T-helper 1 cell treated with Interleukin-12 subunit alpha and Interleukin-12 subunit beta and Interleukin-4 antibody, amounts not matched to agents 30 μg/mL and 1 μg/mL, for 36 hours (primary cell): ENCODE results near the gene SIRT7.

Experiments
- H3K27ac Mint-ChIP-seq: one replicate; pipeline ENCODE4 v1.8.0; 2021; ENCODE audit warnings: mild to moderate bottlenecking, mixed read lengths
- H3K27me3 Mint-ChIP-seq: one replicate; pipeline ENCODE4 v1.8.0; 2021; ENCODE audit warnings: low read depth, mixed read lengths
- H3K36me3 Mint-ChIP-seq: one replicate; pipeline ENCODE4 v1.8.0; 2021; ENCODE audit warnings: low read depth, mixed read lengths
- H3K4me1 Mint-ChIP-seq: one replicate; pipeline ENCODE4 v1.8.0; 2021; ENCODE audit warnings: low read depth, mixed read lengths
- H3K4me3 Mint-ChIP-seq: one replicate; pipeline ENCODE4 v1.8.0; 2021; ENCODE audit warnings: mild to moderate bottlenecking, moderate library complexity, mixed read lengths
- H3K9me3 Mint-ChIP-seq: one replicate; pipeline ENCODE4 v1.8.0; 2021; ENCODE audit warnings: mixed read lengths

Gene SIRT7

DNA sequence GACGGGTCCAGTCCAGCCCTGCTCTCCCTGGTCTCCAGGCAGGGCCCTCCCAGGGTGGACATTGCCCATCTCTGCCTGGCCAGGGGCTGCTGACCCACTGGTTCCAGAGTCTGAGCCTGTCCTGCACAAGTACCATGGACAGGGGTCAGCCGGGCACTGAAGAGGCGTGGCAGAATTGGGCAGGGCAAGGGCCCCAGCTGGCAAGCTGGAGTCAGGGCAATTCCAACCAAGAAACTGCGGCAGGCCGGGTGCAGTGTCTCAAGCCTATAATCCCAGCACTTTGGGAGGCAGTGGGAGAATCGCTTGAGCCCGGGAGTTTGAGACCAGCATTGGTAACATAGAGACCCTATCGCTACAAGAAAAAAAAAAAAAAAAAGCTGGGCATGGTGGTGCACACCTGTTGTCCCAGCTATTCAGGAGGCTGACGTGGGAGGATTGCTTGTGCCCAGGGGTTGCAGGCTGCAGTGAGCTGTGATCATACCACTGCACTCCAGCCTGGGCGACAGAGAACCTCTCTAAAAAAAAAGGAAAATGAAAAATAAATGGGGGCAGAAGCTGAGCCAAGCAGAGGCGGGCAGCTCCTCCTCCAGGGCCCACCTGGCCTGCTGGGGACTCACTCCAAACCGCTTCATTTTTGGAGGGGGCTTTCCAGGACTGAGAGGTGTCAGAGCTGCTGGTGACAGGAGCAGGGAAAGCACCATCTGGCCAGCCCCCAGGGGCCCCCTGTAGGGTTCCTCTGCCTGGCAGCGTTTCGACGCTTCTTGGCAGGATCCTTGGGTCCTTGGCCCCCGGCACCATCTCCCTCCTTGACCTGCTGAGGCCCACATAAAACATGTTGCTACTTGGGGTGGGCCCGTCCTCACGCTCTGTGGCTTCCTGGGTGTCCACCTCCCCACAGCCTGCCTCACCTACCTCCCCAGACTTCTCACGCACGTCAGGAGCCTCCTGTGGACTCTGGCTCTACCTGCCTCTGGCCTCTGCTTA is 12.5 kb upstream of the SIRT7 start:
- Mint-ChIP-seq H3K9me3 (no peaks in the 10 kb centered on the region), H3K36me3 (peaks cover 4% of the 10 kb centered on the region), H3K4me3 (no peak overlapping the region), H3K27me3 (no peaks in the 10 kb centered on the region), H3K4me1 (peaks cover 10% of the 10 kb centered on the region), H3K27ac (no peak overlapping the region)

DNA sequence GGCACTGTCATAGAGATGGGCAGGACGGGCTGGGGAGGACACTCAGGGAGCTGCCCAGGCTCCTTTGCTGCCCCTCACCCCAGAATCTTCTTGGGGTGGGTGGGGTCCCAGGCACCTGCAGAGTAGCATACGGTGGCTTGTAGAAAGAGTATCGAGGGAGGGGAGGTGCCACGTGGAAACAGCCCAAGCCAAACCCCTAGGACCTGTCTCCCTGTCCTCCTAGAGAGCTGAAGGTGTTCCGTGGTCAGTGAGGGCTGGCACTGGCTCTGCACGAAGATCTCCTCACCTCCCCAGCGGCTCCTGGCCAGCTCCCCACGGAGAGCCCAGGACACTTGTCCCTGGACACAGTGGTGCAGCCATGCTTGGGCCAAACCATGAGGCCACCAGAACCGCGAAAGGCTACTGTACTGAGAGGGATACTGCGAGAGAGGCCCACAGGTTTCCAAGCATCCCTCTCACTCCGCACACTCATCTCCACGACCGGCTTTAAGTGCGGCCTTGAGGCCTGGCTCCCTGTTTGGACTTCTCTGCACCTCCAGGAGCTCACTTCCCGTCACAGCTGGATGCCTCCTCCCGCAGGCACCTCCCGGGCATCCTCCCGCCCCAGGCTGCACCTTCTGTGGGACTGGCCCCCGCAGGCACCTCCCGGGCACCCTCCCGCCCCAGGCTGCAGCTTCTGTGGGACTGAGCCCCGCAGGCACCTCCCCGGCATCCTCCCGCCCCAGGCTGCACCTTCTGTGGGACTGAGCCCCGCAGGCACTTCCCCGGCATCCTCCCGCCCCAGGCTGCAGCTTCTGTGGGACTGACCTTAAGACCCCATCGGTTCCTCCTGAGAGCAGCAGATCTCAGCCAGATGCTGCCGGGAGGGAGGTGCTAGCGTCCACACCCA is 11.5 kb upstream of the SIRT7 start:
- H3K4me3 Mint-ChIP-seq, result peak overlapping the region; percentile 62
- no peaks in the 10 kb centered on the region for H3K9me3 Mint-ChIP-seq
- H3K4me1 Mint-ChIP-seq, result peaks cover 13% of the 10 kb centered on the region
- H3K27me3 Mint-ChIP-seq, result no peaks in the 10 kb centered on the region
- peaks cover 4% of the 10 kb centered on the region for H3K36me3 Mint-ChIP-seq
- H3K27ac Mint-ChIP-seq, result no peak overlapping the region

DNA sequence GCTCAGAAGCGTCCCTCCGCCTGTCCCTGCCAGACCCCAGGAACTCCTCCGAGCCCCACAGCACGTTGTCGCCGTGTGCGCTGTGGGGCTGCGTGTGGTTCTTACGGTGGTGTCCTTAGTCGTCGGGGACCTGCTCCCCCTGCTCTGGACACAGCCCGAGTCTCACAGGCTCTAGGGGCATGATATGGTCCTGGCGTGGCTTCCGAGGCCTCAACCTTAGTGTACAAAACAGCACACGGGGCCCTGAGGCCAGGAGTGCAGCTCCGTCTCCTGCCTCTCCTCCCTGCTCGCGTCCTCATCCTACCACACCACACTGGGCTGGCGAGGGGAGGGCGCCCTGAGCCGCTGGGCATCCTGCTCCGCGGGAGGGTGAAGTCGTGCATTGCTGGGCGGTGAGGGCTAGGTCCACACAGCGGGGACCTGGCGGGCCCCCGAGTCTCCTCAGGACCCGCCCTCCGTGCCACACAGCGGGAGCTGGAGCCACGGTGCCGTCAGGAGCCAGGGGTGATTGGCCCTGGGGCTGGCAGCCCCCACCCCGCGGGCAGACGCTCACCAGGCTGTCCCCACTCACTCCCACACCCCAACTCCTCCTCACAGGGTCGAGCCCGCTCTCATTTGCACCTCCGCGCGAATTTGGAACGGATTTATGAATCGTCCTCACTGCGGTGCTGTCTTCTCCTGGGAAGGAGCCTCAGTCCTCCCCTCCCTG is 10.7 kb upstream of the SIRT7 start:
- no peaks in the 10 kb centered on the region for H3K9me3 Mint-ChIP-seq
- H3K27ac Mint-ChIP-seq, result no peak overlapping the region
- H3K27me3 Mint-ChIP-seq, result no peaks in the 10 kb centered on the region
- H3K36me3 Mint-ChIP-seq, result no peaks in the 10 kb centered on the region
- H3K4me1 Mint-ChIP-seq, result peaks cover 19% of the 10 kb centered on the region
- H3K4me3 Mint-ChIP-seq, result peak overlapping the region; percentile 62

DNA sequence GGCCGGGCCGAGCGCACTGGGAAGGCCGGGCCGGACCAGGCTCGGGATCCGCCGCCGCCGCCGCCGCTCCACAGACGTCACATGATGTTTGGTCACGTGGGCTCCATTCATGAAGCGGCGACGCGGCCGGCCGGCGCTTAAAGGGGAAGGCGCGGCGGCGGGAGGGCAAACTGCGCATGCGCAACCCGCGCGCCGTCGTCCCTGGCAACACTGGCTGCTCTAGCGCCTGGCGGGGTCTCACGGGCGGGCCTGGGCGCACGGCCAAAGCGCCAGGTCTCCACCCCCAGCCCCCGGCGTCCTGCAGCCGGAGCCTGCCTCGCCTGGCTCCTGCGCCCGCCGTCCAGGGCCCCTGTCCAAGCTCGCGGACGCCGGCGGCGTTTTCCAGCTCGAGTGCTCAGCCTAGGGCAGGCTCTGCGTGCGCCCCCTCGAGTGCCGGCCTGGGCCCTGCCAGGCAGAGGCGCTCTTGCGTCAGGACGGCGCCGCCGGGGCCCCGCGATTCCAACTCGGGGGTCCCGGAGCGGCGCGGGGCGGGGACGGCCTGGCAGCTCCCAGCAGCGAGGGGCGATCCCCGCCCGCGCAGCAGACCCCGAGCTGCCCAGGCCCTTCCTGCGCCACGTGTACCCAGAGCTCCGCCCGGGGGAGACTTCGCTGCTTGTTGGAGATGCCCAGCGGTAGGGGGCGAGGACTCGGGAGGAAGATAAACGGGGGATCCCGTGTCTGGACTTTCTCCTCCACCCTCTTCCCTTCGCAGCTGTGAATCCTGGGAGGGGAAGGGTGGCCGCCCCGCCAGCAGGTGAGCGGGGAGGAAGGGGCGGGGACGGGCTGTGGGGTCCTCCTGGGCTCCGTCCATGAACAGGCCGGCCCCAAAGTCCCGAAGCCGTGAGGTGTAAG is 9.9 kb upstream of the SIRT7 start, which contains the start of gene MAFG:
MAFG (minus strand) TSS at position 83 of the 891 bp plus-strand sequence. CDS start 4,550 bp downstream, outside the sequence.
- H3K4me3 Mint-ChIP-seq, result peak within 1 kb of the TSS; percentile 91
- peaks cover 19% of the 10 kb centered on the region for H3K4me1 Mint-ChIP-seq
- peak within 1 kb of the TSS; percentile 90 for H3K27ac Mint-ChIP-seq
- H3K27me3 Mint-ChIP-seq, result no peaks in the 10 kb centered on the region
- no peaks in the 10 kb centered on the region for H3K9me3 Mint-ChIP-seq
- no peaks in the 10 kb centered on the region for H3K36me3 Mint-ChIP-seq

DNA sequence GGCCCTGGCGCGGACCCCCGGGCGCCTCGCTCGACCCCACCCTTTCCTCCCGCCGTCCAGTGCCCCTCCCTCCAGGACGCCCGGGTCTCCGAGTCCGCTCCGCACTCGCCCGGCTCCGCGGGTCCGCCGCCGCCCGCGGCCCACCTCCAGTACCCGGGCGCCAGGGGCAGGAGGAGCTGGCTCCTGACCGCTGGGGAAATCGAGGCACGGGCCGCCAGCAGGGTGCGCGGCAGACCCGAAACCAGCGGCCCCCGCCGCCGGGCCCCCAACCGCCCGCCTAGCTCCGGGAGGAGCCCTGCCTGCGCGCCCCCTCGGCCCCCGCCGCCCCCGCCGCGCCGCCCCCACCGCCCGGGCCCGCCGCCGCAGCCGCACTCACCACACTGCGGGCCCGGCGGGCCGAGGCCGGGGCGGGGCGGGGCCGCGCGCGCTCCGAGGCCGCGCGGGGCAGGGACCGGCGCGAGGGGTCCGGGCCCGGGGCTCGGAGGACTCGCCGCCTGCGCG is 9.2 kb upstream of the SIRT7 start:
- Mint-ChIP-seq H3K27me3 (no peaks in the 10 kb centered on the region), H3K9me3 (no peaks in the 10 kb centered on the region), H3K36me3 (no peaks in the 10 kb centered on the region), H3K4me3 (peak overlapping the region; percentile 48), H3K4me1 (peaks cover 19% of the 10 kb centered on the region), H3K27ac (no peak overlapping the region)

DNA sequence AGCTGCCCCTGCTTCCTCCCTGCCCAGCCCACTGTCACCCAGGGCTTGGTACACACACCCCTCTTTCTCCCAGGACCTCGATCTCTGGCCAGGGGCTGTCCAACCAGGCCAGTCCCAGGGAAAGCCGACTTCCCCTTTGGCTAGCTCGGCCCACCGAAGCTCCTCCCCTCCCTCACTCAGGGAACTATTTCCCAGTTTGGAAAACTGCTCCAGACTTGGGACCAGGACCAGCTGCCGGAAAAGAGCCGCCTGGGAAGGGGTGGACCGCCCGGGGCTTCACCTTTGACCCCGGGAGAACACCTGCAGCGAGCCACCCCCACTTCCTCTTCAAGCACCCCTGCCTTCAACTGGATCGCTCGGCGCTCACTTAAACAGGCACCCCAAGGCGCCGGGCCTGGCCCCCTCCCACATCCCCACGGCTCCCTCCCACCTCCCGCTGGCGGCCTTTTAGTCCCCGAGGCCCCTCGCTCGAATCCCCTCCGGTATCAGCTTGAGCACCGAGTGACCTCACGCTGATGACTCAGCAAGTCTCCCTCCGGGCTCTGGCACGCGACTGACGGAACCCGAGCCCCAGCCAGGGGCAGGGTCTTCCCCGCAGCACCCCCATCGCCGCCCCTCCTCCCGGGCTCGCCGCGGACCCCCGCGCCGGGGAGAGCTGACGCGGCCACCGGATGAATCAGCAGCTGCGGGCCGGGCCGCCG is 8.6 kb upstream of the SIRT7 start:
- no peaks in the 10 kb centered on the region for H3K27me3 Mint-ChIP-seq
- H3K36me3 Mint-ChIP-seq, result no peaks in the 10 kb centered on the region
- H3K4me1 Mint-ChIP-seq, result peaks cover 19% of the 10 kb centered on the region
- no peaks in the 10 kb centered on the region for H3K9me3 Mint-ChIP-seq
- H3K4me3 Mint-ChIP-seq, result peak overlapping the region; percentile 91
- peak overlapping the region; percentile 90 for H3K27ac Mint-ChIP-seq

DNA sequence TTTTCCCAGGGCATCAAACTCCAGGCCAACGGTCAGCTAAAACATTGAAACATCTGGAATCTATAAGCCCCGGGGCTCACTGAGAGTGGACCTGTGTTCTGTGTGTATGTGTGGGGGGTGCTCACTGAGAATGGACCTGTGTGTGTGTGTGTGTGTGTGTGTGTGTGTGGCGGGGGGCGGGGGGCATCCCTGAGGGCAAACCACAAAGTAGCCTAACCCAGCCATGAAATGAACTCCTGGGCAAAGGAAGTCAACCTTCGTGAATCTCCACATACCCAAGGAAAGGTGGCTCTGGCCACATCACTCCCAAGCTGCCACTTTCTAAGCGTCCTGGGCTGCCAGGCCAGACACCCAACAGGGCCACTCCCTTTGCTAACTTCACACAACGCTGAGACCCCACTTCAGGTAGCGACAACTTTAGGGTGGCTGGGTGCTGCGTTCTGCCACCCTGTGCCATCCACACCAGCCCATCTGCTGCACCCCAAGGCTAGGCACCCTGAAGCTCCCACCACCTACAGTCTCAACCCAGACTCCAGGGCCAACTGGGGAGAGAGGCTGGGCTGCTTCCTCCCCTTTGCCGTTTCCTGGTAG is 8.0 kb upstream of the SIRT7 start:
- no peaks in the 10 kb centered on the region for H3K27me3 Mint-ChIP-seq
- no peaks in the 10 kb centered on the region for H3K9me3 Mint-ChIP-seq

DNA sequence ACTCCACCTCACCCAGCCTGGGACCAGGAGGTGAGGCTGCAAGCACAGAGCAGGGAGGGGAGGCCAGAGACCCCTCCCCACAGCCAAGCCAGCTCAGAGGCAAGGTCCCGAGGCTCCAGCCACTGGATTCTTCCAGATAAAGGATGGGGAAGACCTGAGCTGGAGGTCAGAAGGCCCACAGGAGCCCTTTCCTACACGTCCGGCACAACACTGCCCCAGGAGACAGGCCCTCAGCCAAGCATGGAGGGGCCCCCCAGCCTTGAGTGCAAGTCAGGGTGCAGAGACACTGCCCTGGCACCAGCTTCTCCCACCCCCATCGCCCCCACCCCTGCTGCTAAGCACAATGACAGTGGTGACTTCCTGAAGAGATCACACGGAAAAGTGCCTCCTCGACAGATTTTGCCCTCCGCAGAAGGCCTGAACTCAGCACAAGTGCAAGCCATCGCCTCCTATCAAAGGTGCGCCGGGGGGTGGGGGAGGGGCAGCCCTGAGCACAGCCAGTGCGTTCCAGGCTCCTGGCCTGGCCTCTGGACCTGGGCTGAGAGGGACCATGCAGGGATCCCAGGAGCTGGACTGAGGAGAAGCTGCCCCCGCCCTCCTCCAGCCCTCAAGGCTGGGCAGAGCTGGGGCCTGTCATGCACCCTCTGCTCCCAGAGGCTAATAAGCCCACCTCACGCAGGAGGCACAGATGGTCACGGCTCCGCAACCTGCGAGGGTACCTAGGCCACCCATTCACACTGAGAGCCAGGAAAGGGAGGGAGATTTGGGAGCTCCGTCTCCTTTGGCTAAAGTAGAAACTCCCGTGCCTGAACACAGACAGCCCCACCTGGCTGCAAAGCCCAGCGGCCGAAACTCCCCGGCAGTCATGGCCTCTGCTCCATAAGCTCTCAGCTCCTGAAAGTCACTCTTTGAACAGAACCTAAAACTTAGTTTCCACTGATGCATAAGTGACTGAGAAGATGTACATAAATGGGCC is 6.9 kb upstream of the SIRT7 start:
- Mint-ChIP-seq H3K9me3 (no peaks in the 10 kb centered on the region), H3K27ac (peak overlapping the region; percentile 9), H3K27me3 (no peaks in the 10 kb centered on the region), H3K4me1 (peaks cover 20% of the 10 kb centered on the region), H3K4me3 (peak overlapping the region; percentile 67), H3K36me3 (no peaks in the 10 kb centered on the region)

More for the DNA sequence above, 8.0 kb upstream of the SIRT7 start:
- H3K27ac Mint-ChIP-seq, result peak overlapping the region; percentile 90
- H3K36me3 Mint-ChIP-seq, result no peaks in the 10 kb centered on the region
- peak overlapping the region; percentile 91 for H3K4me3 Mint-ChIP-seq
- H3K4me1 Mint-ChIP-seq, result peaks cover 20% of the 10 kb centered on the region

DNA sequence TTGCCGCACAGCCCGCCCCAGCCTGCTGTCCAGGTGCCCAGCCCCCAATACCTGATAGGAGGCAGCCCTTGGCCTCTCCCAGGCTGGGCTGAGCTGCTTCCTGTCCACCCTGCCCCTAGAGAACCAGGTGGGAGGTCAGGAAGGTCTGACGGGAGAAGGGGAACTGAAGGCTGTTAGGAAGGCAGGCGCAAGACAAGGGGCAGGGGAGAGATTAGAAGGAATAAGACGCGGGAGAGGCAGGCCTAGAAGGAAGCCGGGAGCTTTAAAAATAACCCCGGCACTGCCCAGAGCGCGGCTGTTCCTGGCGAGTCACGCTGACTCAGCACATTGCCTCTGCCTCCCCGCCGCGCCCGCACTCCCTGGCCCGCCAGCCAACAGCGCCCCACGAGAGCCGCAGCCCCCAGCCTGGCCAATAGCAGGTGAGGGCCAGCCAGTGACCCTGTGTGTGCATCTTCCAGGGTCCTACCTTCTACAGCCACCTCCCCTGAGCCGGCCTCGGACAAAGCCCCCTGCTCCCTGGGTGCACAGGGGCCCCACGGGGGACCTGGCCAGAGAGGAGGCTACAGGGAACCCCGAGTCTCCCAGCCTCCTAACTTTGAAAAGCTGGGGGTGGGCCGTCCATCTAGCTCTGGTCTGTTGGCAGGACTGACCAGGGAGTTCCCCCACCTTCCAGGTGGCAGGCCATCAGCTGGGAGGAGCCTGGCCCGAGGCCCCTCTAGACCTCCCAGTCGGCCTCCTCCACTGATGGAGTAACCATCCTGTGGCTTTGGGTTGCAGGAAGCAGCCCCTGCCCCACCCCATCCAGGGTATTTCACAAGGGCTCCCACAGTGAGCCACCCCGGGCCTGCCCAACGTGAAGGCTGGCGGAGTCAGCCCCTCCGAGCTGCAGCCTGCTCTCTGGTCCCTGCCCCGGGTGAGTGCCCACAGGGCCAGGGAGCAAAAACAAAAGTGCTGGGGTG is 5.6 kb upstream of the SIRT7 start:
- peak overlapping the region; percentile 62 for H3K27ac Mint-ChIP-seq
- H3K27me3 Mint-ChIP-seq, result no peaks in the 10 kb centered on the region
- H3K36me3 Mint-ChIP-seq, result no peaks in the 10 kb centered on the region
- no peaks in the 10 kb centered on the region for H3K9me3 Mint-ChIP-seq
- peaks cover 20% of the 10 kb centered on the region for H3K4me1 Mint-ChIP-seq
- no peak overlapping the region for H3K4me3 Mint-ChIP-seq

DNA sequence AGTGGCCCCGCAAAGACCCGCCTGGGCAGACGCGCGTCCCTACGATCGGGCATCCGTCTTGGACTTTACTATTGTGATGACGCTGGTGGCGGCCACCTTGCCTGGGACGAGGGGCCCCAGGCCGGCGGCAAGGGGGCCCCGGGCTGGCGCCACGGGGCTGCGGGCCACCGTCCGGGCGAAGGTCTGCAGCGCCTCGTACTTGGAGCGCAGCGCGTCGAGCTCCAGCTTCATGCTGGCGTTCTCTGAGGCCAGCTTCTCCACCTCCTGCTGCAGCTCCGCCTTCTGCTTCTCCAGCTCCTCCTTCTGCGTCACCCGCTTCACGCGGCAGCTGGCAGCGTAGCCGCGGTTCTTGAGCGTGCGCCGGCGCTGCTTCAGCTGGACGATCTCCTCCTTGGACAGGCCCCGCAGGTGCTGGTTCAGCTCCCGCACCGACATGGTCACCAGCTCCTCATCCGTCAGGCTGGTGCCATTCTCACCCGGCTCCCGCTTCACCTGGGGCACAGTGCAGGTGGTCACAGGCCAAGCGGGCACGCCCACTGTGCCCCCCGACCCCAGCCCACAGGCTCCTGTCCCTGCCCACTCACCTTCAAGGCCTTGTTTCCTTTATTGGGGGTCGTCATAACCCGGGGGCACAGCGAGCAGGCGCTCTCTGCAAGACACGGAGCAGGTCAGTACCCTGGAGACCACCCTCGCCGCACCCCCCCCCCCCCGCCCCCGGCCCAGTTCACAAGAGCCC is 4.8 kb upstream of the SIRT7 start:
- no peaks in the 10 kb centered on the region for H3K36me3 Mint-ChIP-seq
- H3K27ac Mint-ChIP-seq, result no peak overlapping the region
- no peak overlapping the region for H3K4me3 Mint-ChIP-seq
- peaks cover 22% of the 10 kb centered on the region for H3K4me1 Mint-ChIP-seq
- no peaks in the 10 kb centered on the region for H3K27me3 Mint-ChIP-seq
- no peaks in the 10 kb centered on the region for H3K9me3 Mint-ChIP-seq
